ENCODE results near the gene CBARP.
"Not testable (repeated sequence)": the region's sequence is repeated elsewhere in the genome, so short reads cannot be mapped to it uniquely, and the experiment has no call there.

Gene CBARP

GRCh38 chr19:1206864-1207450, 30.8 kb downstream of the CBARP start:
- DNase-seq: no peak

GRCh38 chr19:1206150-1206863, 31.5 kb downstream of the CBARP start:
- DNase-seq: no peak

GRCh38 chr19:1205114-1206099, 32.4 kb downstream of the CBARP start, which contains the start of gene STK11:
STK11 (plus strand) TSS chr19:1205778; CDS start chr19:1206914, 1,136 bp downstream.
- peak; percentile 95 for DNase-seq

GRCh38 chr19:1200614-1201013, 37.2 kb downstream of the CBARP start:
- not testable (repeated sequence) for DNase-seq

- no peak for DNase-seq
Observed at GRCh38 chr19:1199531-1199930, 38.3 kb downstream of the CBARP start.

- DNase-seq: no peak
Observed at GRCh38 chr19:1189419-1189818, 48.4 kb downstream of the CBARP start.

GRCh38 chr19:1183543-1184172, 54.1 kb downstream of the CBARP start:
- DNase-seq: no peak

GRCh38 chr19:1182727-1183126, 55.1 kb downstream of the CBARP start:
- no peak for DNase-seq

GRCh38 chr19:1182068-1182467, 55.7 kb downstream of the CBARP start:
- DNase-seq: no peak

- DNase-seq: no peak
Observed at GRCh38 chr19:1181606-1182005, 56.2 kb downstream of the CBARP start.
